Sciatic nerve (tissue), 2 donors: ENCODE data around the gene MLLT1. TPM values are rescaled to one million over a fixed set of nuclear protein-coding genes. Genes with fewer than 3 reads are reported as not detected.

Experiments used
- ATAC-seq: fragments of 200-7000 bp; cut with Tn5 transposase; one replicate; pipeline ENCODE4 v1.9.1; 2020; ENCODE audit warnings: mild to moderate bottlenecking, moderate library complexity
- DNase-seq: peaks from one replicate; pipeline ENCODE4 v3.0.0-alpha.2; 2020; ENCODE audit warnings: low spot score
- intact Hi-C: fragments of 100-400 bp; cut with DNase I; formaldehyde crosslinking; loops from one replicate; pipeline ENCODE4 v1.14.2; 2022
- total RNA-seq: library from RNA; stranded (reverse); fragmentation: NEBNext Ultra II Directional; extraction: Animal tissue kit (Norgen Biotek cat#: 25700); gene quantifications from one replicate; pipeline ENCODE4 v1.2.1, GENCODE V29; 2021
- donor health status: DM: no; HTN: no; CAD: no.
- donor health status: DM: no; HTN: no; CAD: no.

Gene MLLT1
- total RNA-seq, 1 donor from 2014 or later: 72.5 TPM

- DNase-seq (peak; percentile 70), ATAC-seq (no peak)
- intact Hi-C loops: loop anchor here (5.0 kb wide), 1 partner anchor 57 kb away; no protein-coding TSS in a partner anchor
These were observed 795 bp downstream of the MLLT1 start for GRCh38 chr19:6278740-6279619.

GRCh38 chr19:6278051-6278450 lies 1.7 kb downstream of the MLLT1 start:
- DNase-seq (no peak), ATAC-seq (no peak)
- intact Hi-C loops: loop anchor here (5.0 kb wide), 1 partner anchor 56 kb away; no protein-coding TSS in a partner anchor

- ATAC-seq (peak; percentile 36), DNase-seq (peak; percentile 75)
- intact Hi-C loops: loop anchor here (5.0 kb wide), 1 partner anchor 54 kb away; no protein-coding TSS in a partner anchor
These were observed 3.3 kb downstream of the MLLT1 start for GRCh38 chr19:6276447-6276846.

- DNase-seq (peak; percentile 47), ATAC-seq (no peak)
- intact Hi-C loops: loop anchor here (5.0 kb wide), 1 partner anchor 53 kb away; no protein-coding TSS in a partner anchor
These were observed 4.5 kb downstream of the MLLT1 start for GRCh38 chr19:6275170-6275744.

- ATAC-seq (no peak), DNase-seq (peak; percentile 54)
- intact Hi-C loops: loop anchor here (5.0 kb wide), 1 partner anchor 52 kb away; no protein-coding TSS in a partner anchor
These were observed 5.0 kb downstream of the MLLT1 start for GRCh38 chr19:6274756-6275155.

- DNase-seq: peak; percentile 88
- peak; percentile 91 for ATAC-seq
- intact Hi-C loops: no loop called here
These were observed 5.8 kb downstream of the MLLT1 start for GRCh38 chr19:6273701-6274601.

GRCh38 chr19:6272913-6273600 lies 6.7 kb downstream of the MLLT1 start:
- peak; percentile 2 for ATAC-seq
- peak; percentile 61 for DNase-seq
- intact Hi-C loops: no loop called here

GRCh38 chr19:6272411-6272791 lies 7.4 kb downstream of the MLLT1 start:
- intact Hi-C loops: no loop called here
- DNase-seq: no peak
- ATAC-seq: no peak

GRCh38 chr19:6271721-6272410 lies 7.9 kb downstream of the MLLT1 start:
- intact Hi-C loops: no loop called here
- DNase-seq: peak; percentile 86
- ATAC-seq: peak; percentile 65

- intact Hi-C loops: no loop called here
- DNase-seq (no peak), ATAC-seq (no peak)
These were observed 8.5 kb downstream of the MLLT1 start for GRCh38 chr19:6271251-6271650.

- DNase-seq (peak; percentile 50), ATAC-seq (no peak)
- intact Hi-C loops: no loop called here
These were observed 9.0 kb downstream of the MLLT1 start for GRCh38 chr19:6270822-6271221.

GRCh38 chr19:6270076-6270745 lies 9.6 kb downstream of the MLLT1 start:
- no peak for ATAC-seq
- intact Hi-C loops: no loop called here
- DNase-seq: no peak

GRCh38 chr19:6269101-6269886 lies 10.5 kb downstream of the MLLT1 start:
- DNase-seq (no peak), ATAC-seq (no peak)
- intact Hi-C loops: no loop called here

- DNase-seq (no peak), ATAC-seq (no peak)
- intact Hi-C loops: no loop called here
These were observed 11.4 kb downstream of the MLLT1 start for GRCh38 chr19:6268382-6268771.

- no peak for DNase-seq
- intact Hi-C loops: no loop called here
- ATAC-seq: no peak
These were observed 12.0 kb downstream of the MLLT1 start for GRCh38 chr19:6267552-6268381.

- intact Hi-C loops: no loop called here
- DNase-seq (no peak), ATAC-seq (no peak)
These were observed 15.0 kb downstream of the MLLT1 start for GRCh38 chr19:6264803-6265202.
